Heart right ventricle (tissue), 16 donors: ENCODE data around the gene SLC39A11. TPM values are rescaled to one million over a fixed set of nuclear protein-coding genes. Genes with fewer than 3 reads are reported as not detected.

Source experiments
- ATAC-seq, 8 donors: fragments of 200-7000 bp; cut with Tn5 transposase; one replicate each; pipeline ENCODE4 v1.9.1; 2020; ENCODE audit warnings: mild to moderate bottlenecking in 8 of 8, moderate library complexity in 8 of 8, moderate number of reproducible peaks in 1 of 8
- DNase-seq, 2 donors: peaks; one replicate each; pipeline ENCODE4 v3.0.0-alpha.2; 2020
- H3K27ac ChIP-seq, 10 donors: fragments of 200-600 bp; sonication (generic) in 2 of 10; one replicate each; pipeline versions ENCODE4 v1.5.0 to v1.8.0; 2020 to 2022; ENCODE audit warnings: mild to moderate bottlenecking in 3 of 10
- H3K27me3 ChIP-seq, 7 donors: fragments of 200-600 bp; one replicate each; pipeline ENCODE4 v1.8.0; 2021 to 2022; ENCODE audit warnings: mild to moderate bottlenecking in 2 of 7
- H3K36me3 ChIP-seq, 9 donors: fragments of 200-600 bp; sonication (generic) in 1 of 9; one replicate each; pipeline versions ENCODE4 v1.5.0 to v1.8.0; 2020 to 2022; ENCODE audit warnings: mild to moderate bottlenecking in 2 of 9
- H3K4me1 ChIP-seq, 9 donors: fragments of 200-600 bp; sonication (generic) in 1 of 9; one replicate each; pipeline versions ENCODE4 v1.5.0 to v1.8.0; 2020 to 2022; ENCODE audit warnings: mild to moderate bottlenecking in 4 of 9
- H3K4me3 ChIP-seq, 10 donors: fragments of 200-600 bp; sonication (generic) in 2 of 10; one replicate each; pipeline versions ENCODE4 v1.5.0 to v1.8.0; 2020 to 2022; ENCODE audit warnings: mild to moderate bottlenecking in 7 of 10, moderate library complexity in 2 of 10
- H3K9me3 ChIP-seq, 11 donors: fragments of 200-600 bp in 10 of 11; sonication (generic) in 2 of 11; one replicate each; pipeline versions ENCODE4 v1.5.0 to v1.8.0; 2013 to 2022; ENCODE audit warnings: mild to moderate bottlenecking in 2 of 11, control low read depth in 1 of 11, moderate library complexity in 1 of 11
- CTCF ChIP-seq, 9 donors: fragments of 200-600 bp; sonication (generic) in 2 of 9; IDR thresholded peaks; one replicate each; pipeline versions ENCODE4 v1.5.0 to v1.8.0; 2021 to 2022; ENCODE audit warnings: antibody characterized with exemption in 9 of 9, mild to moderate bottlenecking in 5 of 9, moderate library complexity in 1 of 9
- WGBS, 2 donors: extraction: QIAGEN DNeasy Blood & Tissue Kit; methylation state at CpG; one replicate each; pipeline ENCODE4 v1.1.7; 2013; ENCODE audit warnings: inconsistent platforms in 1 of 2; 5-methylcytosine and 5-hydroxymethylcytosine counted together
- intact Hi-C, 10 donors: fragments of 100-400 bp; cut with DNase I; formaldehyde crosslinking; loops; one replicate each; pipeline versions ENCODE4 v1.11.1 to v1.14.2; 2022
- polyA plus RNA-seq, 2 donors: library from polyadenylated mRNA; stranded (reverse); fragments of 200-250 nt; gene quantifications; one replicate each; pipeline ENCODE4 v1.2.3, GENCODE V29; 2013
- total RNA-seq, 10 donors: library from RNA; stranded (reverse); fragmentation: NEBNext Ultra II Directional in 3 of 10; extraction: Animal tissue kit (Norgen Biotek cat#: 25700) in 3 of 10; gene quantifications; one replicate each; pipeline versions ENCODE4 v1.2.1 to v1.2.4, GENCODE V29; 2021 to 2023
- donor health status: Arrhythmogenic right ventricular cardiomyopathy.
- donor health status: ischemic (EF 13 %, LVEDD 7.1; RV severe dilation, severe dysfunction).
- donor health status: healthy with polysubstance abuse.
- donor health status: DM: no; HTN: yes; CAD: no.
- donor health status: DM: no; HTN: no; CAD: no.
- donor health status: ischemic (EF 25% LVEDD 6.9; RV normal size, moderate dysfunction).
- donor health status: ischemic (EF 25% LVEDD 5.7; RV mildly dilated, moderate dysfunction).
- donor health status: healthy.
- donor health status: DM: yes; HTN: yes; CAD: no.
- donor health status: Ischemic cardiomyopathy.
- donor health status: ischemic (EF 35%, LVEDD 5.7; RV mildly dilated, moderate dysfunction).
- donor health status: nonischemic (EF 11% LVEDD 7.7; RV severe dilation, severe dysfunction).
- donor health status: DM: yes; HTN: yes; CAD: no.
- donor health status: PGD.
- donor health status: ischemic (EF 29% LVEDD 5.4; RV normal size, mild dysfunction).
- donor health status: nonischemic (EF 23%, LVEDD 6.1; RV moderate dilation, normal function).

SLC39A11 gene
- total and polyA plus RNA-seq, 12 donors, result 2.4 to 11.3 (median 6.4) TPM

- peaks cover 0 to 66% (median 10%) of the 10 kb centered on the region in 11 donors for H3K9me3 ChIP-seq
- no peaks in the 10 kb centered on the region for H3K27me3 ChIP-seq
- H3K4me3 ChIP-seq, result no peak overlapping the region
- H3K4me1 ChIP-seq, result no peaks in the 10 kb centered on the region
- ATAC-seq, result no peak
- no peak for TF ChIP-seq CTCF (IDR thresholded peaks at IDR 0.05)
- H3K36me3 ChIP-seq, result peaks cover 0 to 6% (median 0%) of the 10 kb centered on the region in 9 donors
- intact Hi-C loops, result no loop called here
- no peak for DNase-seq
- no peak overlapping the region for H3K27ac ChIP-seq
- 77 to 78% methylated on average over 5 of the region's 5 CpGs for WGBS, 2 donors
Observed at GRCh38 chr17:72875361-72875760, 217.1 kb downstream of the SLC39A11 start.

- H3K4me1 ChIP-seq, result no peaks in the 10 kb centered on the region
- intact Hi-C loops, result no loop called here
- no peak for TF ChIP-seq CTCF (IDR thresholded peaks at IDR 0.05)
- DNase-seq (no peak), ATAC-seq (no peak)
- H3K9me3 ChIP-seq, result peaks cover 0 to 38% (median 6%) of the 10 kb centered on the region in 11 donors
- H3K27me3 ChIP-seq, result no peaks in the 10 kb centered on the region
- 89 to 91% methylated on average over 9 of the region's 9 CpGs for WGBS, 2 donors
- H3K27ac ChIP-seq, result no peak overlapping the region
- no peaks in the 10 kb centered on the region for H3K36me3 ChIP-seq
- H3K4me3 ChIP-seq, result no peak overlapping the region
Observed at GRCh38 chr17:72872396-72872795, 220.1 kb downstream of the SLC39A11 start.

GRCh38 chr17:72870367-72870985, 222.0 kb downstream of the SLC39A11 start:
- ATAC-seq, result no peak
- WGBS, 2 donors, result 91% methylated on average over 6 of the region's 6 CpGs
- Histone ChIP-seq H3K27me3 (no peaks in the 10 kb centered on the region), H3K4me3 (no peak overlapping the region), H3K4me1 (no peaks in the 10 kb centered on the region), H3K36me3 (no peaks in the 10 kb centered on the region), H3K27ac (no peak overlapping the region), H3K9me3 (peaks cover 0 to 25% (median 0%) of the 10 kb centered on the region in 11 donors)
- no peak for TF ChIP-seq CTCF (IDR thresholded peaks at IDR 0.05)
- intact Hi-C loops, result no loop called here
- no peak for DNase-seq

GRCh38 chr17:72869630-72870029, 222.9 kb downstream of the SLC39A11 start:
- H3K36me3 ChIP-seq, result no peaks in the 10 kb centered on the region
- H3K27me3 ChIP-seq, result no peaks in the 10 kb centered on the region
- WGBS, 2 donors, result 93 to 94% methylated on average over 7 of the region's 7 CpGs
- DNase-seq (no peak), ATAC-seq (no peak)
- intact Hi-C loops, result no loop called here
- H3K9me3 ChIP-seq, result peaks cover 0 to 20% (median 0%) of the 10 kb centered on the region in 11 donors
- H3K4me3 ChIP-seq, result no peak overlapping the region
- H3K4me1 ChIP-seq, result no peaks in the 10 kb centered on the region
- no peak overlapping the region for H3K27ac ChIP-seq
- no peak for TF ChIP-seq CTCF (IDR thresholded peaks at IDR 0.05)
